Left ventricle myocardium inferior (tissue), 1 donor: Measurements from ENCODE around the gene SF3B5. TPM values are rescaled to one million over a fixed set of nuclear protein-coding genes. Genes with fewer than 3 reads are reported as not detected.
"Not testable (repeated sequence)": the region's sequence is repeated elsewhere in the genome, so short reads cannot be mapped to it uniquely, and the experiment has no call there.

ENCODE experiments used
- DNase-seq: peaks from one replicate; pipeline ENCODE4 v3.0.0-alpha.2; 2020
- H3K27ac ChIP-seq: fragments of 200-600 bp; replicated peaks from 2 replicates; pipeline ENCODE4 v1.8.0; 2021
- H3K27me3 ChIP-seq: fragments of 200-600 bp; 2 replicates; pipeline ENCODE4 v1.8.0; 2021; ENCODE audit warnings: low read depth
- H3K36me3 ChIP-seq: fragments of 200-600 bp; 2 replicates; pipeline ENCODE4 v1.8.0; 2021
- H3K4me1 ChIP-seq: fragments of 200-600 bp; 2 replicates; pipeline ENCODE4 v1.8.0; 2021
- H3K4me3 ChIP-seq: fragments of 200-600 bp; 2 replicates; pipeline ENCODE4 v1.8.0; 2021; ENCODE audit warnings: mild to moderate bottlenecking, moderate library complexity
- H3K9me3 ChIP-seq: fragments of 200-600 bp; replicated peaks from 2 replicates; pipeline ENCODE4 v1.8.0; 2021
- intact Hi-C: fragments of 100-400 bp; cut with micrococcal nuclease; formaldehyde crosslinking; loops from one replicate; pipeline ENCODE4 v1.11.0; 2022
- total RNA-seq: library from RNA; stranded (reverse); fragmentation: NEBNext Ultra II Directional; extraction: Animal tissue kit (Norgen Biotek cat#: 25700); gene quantifications from one replicate; pipeline ENCODE4 v1.2.1, GENCODE V29; 2021
- TF ChIP-seq, protein P1 (sequence below): fragments of 200-600 bp; IDR thresholded peaks from 2 replicates; pipeline ENCODE4 v1.8.0; 2021; ENCODE audit warnings: antibody characterized with exemption, mild to moderate bottlenecking, borderline replicate concordance
- donor health status: DM: no; HTN: yes; CAD: no; lungs with severe emphysema.

Gene SF3B5
- total RNA-seq, 1 donor from 2014 or later, result 131 TPM

DNA sequence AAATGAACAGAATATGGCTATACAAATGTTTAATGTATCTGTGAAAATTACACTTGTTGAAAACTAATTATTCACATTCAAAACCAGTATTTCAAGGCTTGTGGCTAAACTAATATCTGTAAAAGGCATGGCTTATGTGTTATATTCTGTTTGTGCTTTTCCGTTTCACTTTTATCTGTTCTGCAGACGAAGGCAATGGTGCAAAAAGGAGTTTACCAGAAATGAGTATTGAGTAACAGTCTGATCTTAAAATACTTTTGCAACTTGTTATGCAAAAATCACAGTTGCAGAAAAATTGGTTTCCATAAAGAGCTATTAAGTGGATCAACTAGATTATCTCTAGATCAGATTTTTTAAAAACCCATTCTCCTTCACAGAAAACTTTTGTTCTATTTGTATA is 45.5 kb upstream of the SF3B5 start:
- H3K27ac ChIP-seq, result no peak overlapping the region
- H3K9me3 ChIP-seq, result no peaks in the 10 kb centered on the region
- no peaks in the 10 kb centered on the region for H3K36me3 ChIP-seq
- TF ChIP-seq, protein P1, sequence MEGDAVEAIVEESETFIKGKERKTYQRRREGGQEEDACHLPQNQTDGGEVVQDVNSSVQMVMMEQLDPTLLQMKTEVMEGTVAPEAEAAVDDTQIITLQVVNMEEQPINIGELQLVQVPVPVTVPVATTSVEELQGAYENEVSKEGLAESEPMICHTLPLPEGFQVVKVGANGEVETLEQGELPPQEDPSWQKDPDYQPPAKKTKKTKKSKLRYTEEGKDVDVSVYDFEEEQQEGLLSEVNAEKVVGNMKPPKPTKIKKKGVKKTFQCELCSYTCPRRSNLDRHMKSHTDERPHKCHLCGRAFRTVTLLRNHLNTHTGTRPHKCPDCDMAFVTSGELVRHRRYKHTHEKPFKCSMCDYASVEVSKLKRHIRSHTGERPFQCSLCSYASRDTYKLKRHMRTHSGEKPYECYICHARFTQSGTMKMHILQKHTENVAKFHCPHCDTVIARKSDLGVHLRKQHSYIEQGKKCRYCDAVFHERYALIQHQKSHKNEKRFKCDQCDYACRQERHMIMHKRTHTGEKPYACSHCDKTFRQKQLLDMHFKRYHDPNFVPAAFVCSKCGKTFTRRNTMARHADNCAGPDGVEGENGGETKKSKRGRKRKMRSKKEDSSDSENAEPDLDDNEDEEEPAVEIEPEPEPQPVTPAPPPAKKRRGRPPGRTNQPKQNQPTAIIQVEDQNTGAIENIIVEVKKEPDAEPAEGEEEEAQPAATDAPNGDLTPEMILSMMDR, result no peak
- intact Hi-C loops, result no loop called here
- DNase-seq, result no peak
- no peaks in the 10 kb centered on the region for H3K4me1 ChIP-seq
- H3K27me3 ChIP-seq, result no peaks in the 10 kb centered on the region
- no peak overlapping the region for H3K4me3 ChIP-seq

DNA sequence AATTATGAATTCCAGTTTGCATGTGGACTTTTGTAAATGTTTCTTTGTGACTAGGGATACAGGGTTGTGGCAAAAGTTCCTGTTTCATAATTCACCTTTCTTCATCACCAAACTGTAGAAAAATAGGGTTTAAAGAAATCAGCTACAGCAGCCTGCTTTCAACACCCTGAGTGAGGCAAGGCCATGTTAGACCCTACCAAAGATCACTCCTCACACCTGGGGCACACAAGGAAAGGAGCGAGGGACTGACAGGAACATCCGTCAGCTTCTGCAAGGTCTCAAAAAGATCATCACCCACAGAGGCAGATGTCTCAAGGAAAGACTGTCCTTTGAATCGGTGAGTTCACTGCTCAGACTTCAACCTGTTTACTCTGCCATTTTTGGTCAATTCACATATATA is 44.4 kb upstream of the SF3B5 start:
- Histone ChIP-seq H3K9me3 (no peaks in the 10 kb centered on the region), H3K36me3 (no peaks in the 10 kb centered on the region), H3K4me1 (no peaks in the 10 kb centered on the region), H3K4me3 (no peak overlapping the region), H3K27me3 (no peaks in the 10 kb centered on the region), H3K27ac (no peak overlapping the region)
- no peak for DNase-seq
- intact Hi-C loops, result no loop called here
- TF ChIP-seq, protein P1, result no peak

DNA sequence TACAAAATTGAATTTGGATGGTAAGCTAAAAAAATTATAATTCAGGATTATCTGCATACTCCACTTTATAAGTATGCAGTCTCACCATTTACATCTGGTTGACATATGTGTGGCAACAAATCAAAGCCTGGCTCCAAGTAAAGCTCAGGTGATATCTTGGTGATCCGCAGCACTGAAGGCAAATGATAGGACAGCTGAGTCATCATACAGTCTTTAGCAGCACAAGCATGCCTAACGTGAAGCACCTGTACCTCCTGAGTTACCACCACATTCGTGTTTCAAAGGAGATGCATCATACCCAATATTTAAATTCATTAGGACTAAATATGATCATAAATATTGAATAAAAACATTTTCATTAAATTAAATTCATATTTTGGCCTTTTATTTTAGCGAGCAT is 43.2 kb upstream of the SF3B5 start:
- Histone ChIP-seq H3K27ac (no peak overlapping the region), H3K27me3 (no peaks in the 10 kb centered on the region), H3K4me1 (no peaks in the 10 kb centered on the region), H3K36me3 (no peaks in the 10 kb centered on the region), H3K4me3 (no peak overlapping the region), H3K9me3 (no peaks in the 10 kb centered on the region)
- DNase-seq, result no peak
- intact Hi-C loops, result no loop called here
- TF ChIP-seq, protein P1, result no peak

DNA sequence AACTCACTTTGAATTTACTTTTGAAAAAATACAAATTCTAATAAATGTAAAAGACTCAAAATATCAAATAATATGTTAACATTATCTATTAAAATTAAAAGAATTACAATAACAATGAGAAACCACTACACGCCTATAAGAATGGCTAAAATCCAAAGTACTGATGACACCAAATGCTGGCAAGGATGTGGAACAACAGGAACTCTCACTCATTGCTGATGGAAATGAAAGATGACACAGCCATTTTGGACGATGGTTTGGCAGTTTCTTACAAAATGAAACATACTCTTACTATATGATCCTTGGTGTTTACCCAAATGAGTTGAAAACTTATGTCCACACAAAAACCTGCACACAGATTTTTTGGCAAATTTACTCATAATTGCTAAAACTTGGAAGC is 39.4 kb upstream of the SF3B5 start:
- intact Hi-C loops, result no loop called here
- Histone ChIP-seq H3K4me3 (no peak overlapping the region), H3K9me3 (no peaks in the 10 kb centered on the region), H3K36me3 (no peaks in the 10 kb centered on the region), H3K4me1 (no peaks in the 10 kb centered on the region), H3K27me3 (no peaks in the 10 kb centered on the region), H3K27ac (no peak overlapping the region)
- TF ChIP-seq, protein P1, result no peak
- DNase-seq, result no peak

DNA sequence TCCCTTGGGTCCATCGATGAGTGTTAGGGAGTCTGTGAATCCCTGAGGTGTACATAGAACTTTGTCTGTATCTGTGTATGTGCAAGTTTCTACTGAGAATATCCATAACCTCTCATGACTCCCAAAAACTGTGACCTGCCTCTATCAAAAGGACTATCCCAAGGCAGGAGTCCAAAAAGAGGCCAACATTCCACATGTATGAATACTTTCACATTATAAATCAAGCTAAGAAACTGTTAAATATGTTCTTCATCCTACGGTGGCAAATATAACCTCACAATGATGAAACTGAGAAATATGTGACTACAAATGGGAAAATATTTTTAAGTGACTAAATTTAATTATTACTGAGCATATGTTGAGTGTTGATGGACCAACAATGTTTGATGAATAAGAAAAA is 38.8 kb upstream of the SF3B5 start:
- no peaks in the 10 kb centered on the region for H3K27me3 ChIP-seq
- H3K9me3 ChIP-seq, result no peaks in the 10 kb centered on the region
- TF ChIP-seq, protein P1, result no peak
- no peaks in the 10 kb centered on the region for H3K36me3 ChIP-seq
- intact Hi-C loops, result no loop called here
- H3K4me3 ChIP-seq, result no peak overlapping the region
- H3K27ac ChIP-seq, result no peak overlapping the region
- no peaks in the 10 kb centered on the region for H3K4me1 ChIP-seq
- DNase-seq, result no peak

DNA sequence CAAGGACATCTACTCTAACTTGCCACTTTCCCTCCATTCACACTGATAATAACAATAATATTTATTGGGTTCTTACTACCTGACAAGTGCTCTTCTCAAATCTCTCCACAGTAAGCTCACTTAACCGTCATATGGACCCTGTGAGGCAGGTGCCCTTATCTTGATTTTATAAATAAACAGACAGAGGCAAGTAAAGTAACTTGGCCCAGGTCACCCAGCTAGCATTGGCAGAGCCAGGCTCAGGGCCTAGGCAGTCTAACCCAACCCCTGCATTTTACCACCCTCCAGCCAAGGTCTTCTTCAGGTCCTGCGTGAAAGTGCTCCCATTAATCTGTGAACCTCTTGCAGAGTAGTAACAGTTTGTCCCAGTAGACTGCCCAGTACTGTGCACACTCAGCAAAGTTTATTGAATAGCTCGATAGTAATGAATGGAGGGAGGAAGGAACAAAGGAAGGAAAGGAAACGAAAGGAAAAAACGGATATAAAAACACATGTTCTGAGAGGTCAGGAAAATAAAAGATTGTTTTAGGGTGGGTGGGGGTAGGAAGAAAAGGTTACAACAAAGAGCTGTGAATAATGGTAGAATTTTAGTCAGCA is 38.0 kb upstream of the SF3B5 start:
- Histone ChIP-seq H3K27ac (no peak overlapping the region), H3K36me3 (no peaks in the 10 kb centered on the region), H3K27me3 (no peaks in the 10 kb centered on the region), H3K9me3 (no peaks in the 10 kb centered on the region), H3K4me3 (no peak overlapping the region), H3K4me1 (no peaks in the 10 kb centered on the region)
- TF ChIP-seq, protein P1, result no peak
- no peak for DNase-seq
- intact Hi-C loops, result no loop called here

DNA sequence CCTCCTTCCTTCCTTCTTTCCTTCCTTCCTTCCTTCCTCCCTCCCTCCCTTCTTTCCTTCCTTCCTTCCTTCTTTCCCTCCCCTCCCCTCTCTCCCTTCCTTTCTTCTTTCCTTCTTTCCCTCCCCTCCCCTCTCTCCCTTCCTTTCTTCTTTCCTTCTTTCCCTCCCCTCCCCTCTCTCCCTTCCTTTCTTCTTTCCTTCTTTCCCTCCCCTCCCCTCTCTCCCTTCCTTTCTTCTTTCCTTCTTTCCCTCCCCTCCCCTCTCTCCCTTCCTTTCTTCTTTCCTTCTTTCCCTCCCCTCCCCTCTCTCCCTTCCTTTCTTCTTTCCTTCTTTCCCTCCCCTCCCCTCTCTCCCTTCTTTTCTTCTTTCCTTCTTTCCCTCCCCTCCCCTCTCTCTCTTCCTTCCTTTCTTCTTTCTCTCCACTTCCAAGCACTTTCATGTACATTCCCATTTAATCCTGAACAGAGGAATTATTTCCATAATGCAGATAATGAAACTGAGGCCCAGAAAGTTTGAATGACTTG is 36.9 kb upstream of the SF3B5 start:
- H3K36me3 ChIP-seq, H3K4me1 ChIP-seq, intact Hi-C loops: not testable (repeated sequence)

More for the DNA sequence above, 36.9 kb upstream of the SF3B5 start:
- H3K9me3 ChIP-seq, DNase-seq, H3K27ac ChIP-seq, H3K27me3 ChIP-seq, H3K4me3 ChIP-seq: not testable (repeated sequence)
